Hematopoietic multipotent progenitor cell treated with erythropoietin and hydrocortisone succinate and interleukin-3 and kit ligand, for 17 days (in vitro differentiated cells): ENCODE data around the gene MMP11.

Source experiments
- DNase-seq: peaks from one replicate; pipeline ENCODE4 v3.0.0-alpha.2; 2015; ENCODE audit warnings: low spot score

The MMP11 gene

DNA sequence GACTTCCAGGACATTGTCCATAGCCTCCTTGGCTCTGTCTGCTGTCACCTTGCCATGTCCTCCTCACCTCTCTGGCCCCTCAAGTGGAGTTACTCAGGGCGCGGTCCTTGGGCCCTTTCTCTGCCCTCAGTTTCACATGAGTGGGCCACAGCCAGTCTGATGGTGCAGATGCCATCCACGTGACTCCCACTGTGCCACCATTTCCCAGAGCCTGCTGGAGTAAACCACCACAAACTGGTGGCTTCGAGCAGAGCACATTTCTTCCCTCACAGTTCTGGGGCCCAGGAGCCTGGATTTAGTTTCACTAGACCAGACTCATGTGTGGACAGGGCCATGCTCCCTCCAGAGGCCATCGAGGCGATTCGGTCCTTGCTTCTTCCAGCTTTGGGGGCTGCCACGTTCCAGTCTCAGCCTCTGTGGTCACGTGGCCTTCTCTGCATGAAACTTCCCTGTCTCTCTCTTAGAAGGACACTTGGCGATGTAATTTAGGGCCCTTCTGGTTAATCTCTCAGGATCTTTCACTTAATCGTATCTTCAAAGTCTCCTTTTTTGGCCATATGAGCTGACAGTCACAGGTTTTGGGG is 28.7 kb downstream of the MMP11 start:
- DNase-seq, result no peak

DNA sequence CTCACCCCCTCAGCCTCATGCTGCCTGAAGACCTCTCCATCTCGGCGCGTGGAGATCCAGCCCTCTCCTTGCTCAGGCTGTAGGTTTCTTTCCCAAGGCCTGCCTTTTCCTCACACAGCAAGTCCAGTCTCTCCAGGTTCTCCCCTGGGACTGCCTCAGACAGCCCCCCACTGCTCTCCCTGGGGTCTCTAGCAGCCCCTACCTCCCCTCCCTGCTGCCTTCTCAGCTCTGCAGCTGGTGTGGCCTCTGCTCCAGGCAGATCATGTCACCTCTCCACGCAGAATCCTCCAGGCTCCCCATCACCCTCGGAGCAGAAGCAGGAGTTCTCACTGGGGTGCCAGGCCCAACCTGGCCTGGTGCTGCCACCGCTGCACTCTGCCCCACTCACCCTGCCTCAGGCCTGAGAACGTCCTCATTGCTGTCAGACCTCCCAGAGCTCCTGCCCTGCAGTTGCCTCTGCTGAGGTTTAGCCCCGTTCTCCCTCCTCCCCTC is 29.3 kb downstream of the MMP11 start:
- no peak for DNase-seq

DNA sequence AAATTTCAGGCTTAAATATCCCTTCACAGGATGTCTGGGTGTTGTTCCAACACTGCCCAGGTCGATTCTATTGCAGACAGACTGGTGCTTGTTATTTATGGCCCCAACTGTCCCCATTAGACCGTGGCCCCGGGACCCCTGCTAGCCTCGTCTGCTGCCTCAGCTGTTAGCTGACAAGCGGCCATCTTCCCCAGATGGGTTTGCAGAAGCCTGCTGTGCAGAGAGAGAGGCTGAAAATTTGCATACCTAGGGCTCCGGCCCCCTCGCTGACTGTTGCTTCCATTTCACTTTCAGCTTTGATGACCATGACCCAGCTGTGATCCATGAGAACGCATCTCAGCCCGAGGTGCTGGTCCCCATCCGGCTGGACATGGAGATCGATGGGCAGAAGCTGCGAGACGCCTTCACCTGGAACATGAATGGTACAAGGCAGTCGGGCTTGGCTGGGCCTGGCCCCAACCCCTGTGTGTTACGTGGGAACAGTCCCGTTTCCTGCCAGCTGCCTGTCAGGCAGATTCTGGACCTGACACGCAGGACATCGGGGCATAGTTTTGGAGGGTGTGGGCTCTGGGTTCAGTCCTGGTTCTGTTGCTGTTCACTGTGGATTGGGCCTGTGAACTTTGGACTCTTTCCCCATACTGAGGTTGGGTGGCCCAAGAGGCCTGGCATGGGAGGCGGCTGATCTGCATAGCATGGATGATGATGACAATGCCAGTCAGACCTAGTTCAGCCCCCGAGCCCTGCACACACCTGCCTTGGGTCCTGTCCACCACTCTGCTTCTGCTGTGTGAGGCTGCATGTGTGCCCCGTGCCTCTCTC is 30.6 kb downstream of the MMP11 start:
- no peak for DNase-seq

DNA sequence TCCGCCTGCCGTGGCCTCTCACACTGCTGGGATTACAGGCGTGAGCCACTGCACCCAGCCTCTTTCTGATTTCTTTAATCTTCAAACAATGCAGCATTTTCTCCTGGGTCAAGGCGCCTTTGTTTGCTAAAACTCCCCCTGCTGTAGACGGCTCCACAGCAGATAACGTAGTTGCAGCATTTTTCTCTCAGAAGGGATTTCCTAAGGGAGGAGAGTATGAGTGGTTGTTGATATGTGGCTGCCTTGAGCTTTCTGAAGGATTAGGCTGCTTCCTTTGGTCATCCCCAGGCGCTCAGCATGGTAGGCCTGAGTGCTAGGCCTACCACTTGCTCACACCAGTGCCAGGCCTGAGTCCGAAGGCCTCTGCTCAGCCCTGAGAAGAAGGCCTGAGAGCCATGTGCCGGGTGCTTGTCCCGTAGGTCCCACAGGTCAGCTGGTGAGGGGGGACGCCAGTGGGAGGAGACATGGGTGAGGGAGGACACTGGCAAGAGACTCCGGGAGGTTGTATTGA is 32.2 kb downstream of the MMP11 start:
- DNase-seq, result no peak

DNA sequence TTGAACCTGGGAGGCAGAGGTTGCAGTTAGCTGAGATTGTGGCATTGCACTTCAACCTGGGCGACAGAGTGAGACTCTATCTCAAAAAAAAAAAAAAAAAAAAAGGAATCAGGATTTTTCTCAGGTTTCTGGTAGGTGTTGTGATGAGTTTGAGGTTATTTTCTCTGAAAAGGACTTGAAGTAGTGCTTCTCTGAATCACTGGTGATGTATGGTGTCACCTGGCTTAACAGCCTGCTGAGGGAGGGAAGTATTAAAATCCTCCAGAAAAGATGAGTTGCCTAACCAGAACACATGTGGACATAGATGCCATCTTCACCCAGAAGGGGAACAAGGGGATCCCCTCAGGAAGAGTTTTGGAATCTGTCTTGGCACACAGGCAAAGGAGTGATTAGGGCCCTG is 34.2 kb downstream of the MMP11 start:
- DNase-seq, result no peak

DNA sequence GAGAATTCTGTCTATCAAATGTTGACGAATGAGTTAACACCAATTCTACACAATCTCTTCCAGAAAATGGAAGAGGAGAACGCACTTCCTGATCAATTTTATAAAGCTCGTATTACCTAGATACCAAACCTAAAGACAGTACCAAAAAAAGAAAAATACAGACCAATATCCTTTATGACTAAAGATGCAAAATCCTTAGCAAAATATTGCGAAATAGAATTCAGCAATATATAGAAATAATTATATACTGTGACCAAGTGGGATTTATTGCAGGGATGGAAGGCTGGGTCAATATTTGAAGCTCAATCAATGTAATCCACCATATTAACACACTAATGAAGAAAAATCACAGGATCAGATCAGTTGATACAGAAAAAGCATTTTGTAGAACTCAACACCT is 39.7 kb downstream of the MMP11 start:
- DNase-seq, result no peak

DNA sequence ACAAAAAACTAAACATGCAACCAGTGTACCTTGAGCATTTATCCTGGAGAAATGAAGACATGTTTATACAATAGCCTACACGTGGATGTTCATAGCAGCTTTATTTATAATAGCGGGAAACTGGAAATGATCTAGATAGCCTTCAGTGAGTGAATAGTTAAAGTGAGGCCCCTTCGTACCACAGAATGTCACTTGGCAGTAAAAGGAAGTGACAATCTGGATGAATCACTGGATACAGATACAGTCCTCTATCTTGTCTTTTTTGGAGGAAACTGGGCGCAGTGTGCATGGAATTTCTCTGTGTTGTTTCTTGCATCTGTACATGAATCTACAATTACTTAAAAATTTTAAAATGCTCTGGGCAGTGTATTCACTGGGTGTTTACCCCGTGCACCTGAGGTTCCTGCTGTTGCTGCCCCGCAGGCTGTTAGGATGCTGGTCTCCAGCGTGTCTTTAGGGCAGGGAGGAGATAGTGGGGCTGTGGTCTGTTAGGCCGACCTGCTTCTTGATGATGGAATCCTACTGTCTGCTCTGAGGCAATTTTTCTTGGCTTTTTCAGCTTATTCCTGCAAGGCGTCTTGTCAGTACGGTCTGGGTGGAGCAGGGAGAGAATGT is 43.0 kb downstream of the MMP11 start:
- DNase-seq, result no peak

DNA sequence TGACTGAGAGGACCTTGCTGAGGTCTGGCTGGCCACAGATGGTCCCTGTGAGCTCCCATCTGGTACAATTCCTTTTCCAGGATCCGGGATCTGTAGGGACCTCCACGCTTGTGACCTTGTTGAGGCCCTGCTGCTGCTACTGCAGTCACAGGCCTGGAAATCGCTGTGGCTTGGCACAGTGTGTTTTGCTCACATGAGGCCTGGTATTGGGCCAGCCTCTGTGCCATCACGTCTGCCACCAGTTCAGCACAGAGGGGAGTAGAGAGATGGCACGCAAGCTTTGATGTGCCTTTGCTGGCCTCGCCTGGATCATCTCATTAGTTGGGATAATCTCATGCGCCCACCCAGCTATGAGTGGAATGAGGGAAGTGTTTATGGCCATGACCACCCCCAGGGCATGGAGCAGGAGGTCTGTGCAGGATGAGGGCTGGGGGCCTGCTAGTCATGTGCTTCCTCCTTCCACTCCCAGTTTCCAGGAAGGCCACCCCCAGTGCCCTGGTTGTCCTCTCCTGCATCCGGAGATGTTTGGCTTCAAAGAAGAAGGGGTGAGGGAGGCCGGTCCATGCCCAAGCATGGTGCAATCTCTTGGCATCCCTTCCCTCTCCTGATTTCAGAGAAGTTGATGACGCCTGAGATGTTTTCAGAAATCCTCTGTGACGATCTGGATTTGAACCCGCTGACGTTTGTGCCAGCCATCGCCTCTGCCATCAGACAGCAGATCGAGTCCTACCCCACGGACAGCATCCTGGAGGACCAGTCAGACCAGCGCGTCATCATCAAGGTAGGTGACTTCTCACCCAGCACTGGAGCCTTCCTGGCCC is 43.7 kb downstream of the MMP11 start:
- DNase-seq, result no peak

DNA sequence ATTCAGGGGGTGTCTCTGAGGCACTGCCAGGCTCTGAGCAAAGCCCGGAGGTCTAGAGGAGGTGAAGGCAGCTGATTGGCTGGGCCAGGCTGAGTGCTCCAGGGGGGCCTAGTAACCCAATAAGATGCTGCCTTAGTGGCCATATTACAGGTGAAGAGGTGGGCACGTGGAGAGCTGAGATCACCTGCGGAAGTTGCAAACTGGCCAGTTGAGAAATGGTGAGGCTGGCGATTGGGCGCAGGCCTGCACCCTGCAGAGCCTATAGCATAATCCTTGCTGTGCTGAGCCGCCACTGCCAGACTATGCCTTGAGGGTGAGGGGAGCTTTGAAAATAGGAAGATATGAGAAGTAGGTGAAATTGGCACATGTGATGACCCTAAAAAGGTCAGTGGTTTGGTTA is 44.5 kb downstream of the MMP11 start:
- DNase-seq, result no peak

DNA sequence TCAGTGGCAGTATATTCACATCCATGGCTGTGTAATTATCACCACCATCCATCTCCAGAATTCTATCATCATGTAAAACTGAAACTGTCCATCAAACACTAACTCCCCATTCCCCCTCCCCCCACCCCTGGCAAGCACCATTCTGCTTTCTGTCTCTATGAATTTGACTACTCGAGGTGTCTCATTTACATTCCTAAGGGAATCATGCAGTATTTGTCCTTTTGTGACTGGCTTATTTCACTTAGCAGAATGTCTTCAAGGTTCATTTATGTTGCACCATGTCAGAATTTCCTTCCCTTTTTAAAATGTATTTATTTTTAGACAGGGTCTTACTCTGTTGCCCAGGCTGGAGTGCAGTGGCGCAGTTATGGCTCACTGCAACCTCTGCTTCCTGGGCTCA is 45.9 kb downstream of the MMP11 start:
- DNase-seq, result no peak

DNA sequence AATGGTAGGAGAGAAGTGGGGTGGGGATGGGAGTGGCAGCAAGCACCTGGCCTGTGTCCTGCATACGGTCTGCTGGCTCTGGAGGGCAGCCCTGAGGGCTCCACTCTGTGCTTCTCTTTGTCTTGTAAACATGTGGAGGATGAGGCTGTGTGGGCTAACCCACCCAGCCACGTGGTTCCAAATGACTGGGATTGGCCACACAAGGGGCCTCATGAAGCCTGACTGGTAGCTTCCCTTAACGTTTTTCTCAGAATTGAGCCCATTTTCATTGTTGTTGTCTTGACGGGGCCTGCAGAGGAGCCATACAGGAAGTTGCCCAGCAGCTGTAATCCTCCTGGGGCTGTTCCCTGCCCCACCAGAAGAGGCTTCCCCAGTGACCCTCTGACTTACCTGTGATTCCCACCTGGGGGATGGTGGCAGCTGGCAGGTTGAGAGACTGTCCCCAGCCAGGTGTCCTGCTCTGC is 48.1 kb downstream of the MMP11 start:
- no peak for DNase-seq

DNA sequence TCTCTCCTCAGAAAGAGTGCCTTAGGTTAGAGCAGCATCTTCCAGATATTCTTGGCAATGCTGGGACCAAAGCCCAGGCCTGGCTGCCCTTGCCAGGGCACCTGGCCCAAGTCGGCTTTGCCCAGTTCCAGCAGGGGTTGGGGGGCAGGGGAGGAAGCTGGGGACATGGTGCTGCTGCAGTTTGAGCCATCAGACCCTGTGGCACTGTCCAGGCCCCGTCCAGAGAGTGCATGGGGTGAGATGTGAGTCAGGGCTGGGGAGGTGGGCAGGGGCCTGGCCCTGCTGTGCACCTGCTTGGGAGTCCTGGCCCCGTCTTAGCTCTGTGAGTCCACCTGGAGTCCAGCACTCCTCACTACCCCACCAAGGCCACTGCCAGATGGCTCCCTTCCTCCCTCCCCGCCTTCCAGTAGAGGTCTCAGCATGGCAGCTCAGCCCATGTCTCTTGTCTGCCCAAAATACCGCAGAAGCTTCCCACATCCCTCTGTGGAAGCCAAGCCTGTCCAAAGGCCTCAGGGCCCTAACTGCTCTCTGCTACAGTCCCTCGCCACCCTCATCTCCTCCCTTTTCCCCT is 49.5 kb downstream of the MMP11 start:
- DNase-seq, result no peak

DNA sequence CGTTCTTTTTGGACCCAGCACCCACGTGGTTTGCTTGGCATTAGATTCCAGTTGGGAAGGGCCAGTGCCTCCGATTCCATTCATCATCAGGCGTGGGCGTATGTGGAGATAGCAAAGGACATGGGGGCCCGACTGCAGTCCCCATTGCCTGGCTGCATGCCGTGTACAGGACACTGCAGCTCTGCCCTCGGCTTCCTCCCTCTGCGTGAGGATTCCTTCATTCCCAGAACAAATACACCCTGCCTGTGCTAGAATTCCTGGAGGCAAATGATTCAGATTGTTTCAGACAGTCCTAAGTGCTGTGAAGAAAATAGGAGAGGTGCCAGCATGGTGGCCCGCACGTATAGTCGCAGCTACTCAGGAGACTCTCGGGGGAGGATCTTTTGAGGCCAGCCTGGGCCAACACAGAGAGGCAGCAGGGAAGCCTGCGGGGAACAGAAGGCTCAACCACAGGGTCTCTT is 50.7 kb downstream of the MMP11 start:
- no peak for DNase-seq

DNA sequence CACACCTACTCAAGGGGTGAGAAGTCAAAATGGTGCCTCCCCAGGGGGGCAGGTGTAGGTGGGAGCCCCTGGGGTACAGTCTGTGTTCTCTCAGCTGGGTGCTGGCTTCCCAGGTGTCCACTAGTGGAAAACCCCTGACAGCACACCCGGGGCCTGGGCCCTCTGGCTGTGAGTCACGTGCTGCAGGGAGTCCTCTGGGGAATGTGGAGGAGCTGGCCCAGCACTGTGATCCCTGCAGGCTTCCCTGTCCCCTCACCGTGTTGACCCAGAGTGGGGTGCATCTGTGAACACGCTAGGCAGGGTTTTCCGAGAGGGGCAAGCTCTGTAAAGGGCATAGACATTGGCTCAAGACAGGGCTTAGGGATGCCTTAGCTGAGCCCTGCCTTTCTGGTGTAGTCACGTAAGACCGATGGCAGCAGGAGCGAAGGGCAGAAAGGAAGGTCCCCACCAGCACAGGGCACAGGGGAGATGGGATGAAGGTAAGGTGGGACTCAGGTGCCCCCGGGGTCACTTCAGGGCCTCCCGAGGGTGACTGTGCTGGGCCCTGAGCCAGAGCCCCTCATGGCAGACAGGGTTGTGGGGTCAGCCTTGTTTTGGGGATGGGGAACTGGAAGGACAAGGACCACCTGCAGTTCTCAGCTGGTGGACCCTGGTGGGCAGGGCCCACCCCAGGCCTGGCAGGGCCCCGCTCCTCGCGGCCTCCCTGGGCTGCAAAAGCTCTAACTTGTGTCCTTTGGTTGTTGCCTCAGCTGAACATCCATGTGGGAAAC is 52.0 kb downstream of the MMP11 start:
- DNase-seq, result no peak

DNA sequence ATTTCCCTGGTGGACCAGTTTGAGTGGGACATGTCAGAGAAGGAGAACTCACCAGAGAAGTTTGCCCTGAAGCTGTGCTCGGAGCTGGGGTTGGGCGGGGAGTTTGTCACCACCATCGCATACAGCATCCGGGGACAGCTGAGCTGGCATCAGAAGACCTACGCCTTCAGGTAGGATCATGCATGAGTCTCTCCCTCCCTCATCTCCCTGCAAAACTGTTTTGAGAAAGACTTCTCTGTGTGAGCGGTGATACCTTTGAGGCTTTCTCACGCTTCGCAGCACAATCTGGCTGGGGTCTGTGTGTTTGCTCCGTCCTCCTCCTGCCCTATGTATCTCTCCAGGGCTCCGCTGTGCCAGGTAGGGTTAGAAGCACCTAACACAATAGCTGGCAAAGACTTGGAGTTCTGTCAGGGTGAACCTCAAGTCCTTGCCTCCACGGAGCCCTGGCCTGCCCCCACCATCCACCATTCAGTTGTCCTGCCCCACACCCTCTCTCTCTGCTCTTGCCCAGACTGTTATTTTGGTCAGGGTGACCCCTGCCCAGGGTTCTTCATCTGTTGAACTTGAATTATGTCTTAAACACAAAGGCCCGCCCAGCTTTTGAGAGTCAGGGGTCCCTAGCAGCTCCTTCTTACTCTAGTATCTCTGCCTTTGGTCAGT is 52.7 kb downstream of the MMP11 start:
- no peak for DNase-seq

DNA sequence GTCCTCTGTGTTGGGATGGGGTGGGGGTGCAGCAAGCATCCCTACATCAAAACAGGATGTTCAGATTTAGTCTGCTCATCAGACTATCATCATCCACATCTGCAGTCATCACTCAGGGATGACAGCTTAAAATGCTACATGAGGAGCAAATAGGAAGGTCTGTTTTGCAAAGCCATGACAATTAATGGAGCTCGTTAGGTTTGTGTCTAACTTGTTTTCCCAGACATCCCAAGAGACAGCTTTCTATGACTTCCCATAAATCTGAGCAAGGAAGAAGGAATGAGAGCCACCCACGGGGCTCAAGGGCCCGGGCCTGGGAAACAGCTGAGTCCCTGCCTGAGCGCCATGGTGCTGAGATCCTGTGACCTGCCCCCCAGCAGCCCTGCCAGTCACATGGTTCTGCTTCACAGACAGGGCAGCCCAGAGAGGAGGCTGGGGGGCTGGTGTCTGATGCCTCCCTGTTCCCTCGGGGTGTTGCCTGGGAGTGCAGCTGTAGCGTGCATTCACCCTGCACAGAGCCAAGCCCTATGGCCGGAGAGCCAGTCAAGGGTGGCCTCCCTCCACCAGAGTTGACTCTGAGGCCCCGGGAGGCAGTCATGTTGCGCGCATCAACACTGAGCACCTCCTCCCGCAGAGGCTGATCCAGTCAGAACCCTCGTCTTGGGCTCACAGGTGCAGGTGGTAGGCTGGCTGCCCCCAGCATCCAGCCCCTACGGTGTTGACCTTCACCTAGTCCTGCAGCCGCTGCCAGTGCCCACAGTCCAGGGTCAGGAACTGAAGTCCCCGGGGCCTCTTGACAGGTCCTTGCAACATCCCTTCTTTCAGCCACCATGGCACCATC is 54.1 kb downstream of the MMP11 start:
- DNase-seq, result no peak

DNA sequence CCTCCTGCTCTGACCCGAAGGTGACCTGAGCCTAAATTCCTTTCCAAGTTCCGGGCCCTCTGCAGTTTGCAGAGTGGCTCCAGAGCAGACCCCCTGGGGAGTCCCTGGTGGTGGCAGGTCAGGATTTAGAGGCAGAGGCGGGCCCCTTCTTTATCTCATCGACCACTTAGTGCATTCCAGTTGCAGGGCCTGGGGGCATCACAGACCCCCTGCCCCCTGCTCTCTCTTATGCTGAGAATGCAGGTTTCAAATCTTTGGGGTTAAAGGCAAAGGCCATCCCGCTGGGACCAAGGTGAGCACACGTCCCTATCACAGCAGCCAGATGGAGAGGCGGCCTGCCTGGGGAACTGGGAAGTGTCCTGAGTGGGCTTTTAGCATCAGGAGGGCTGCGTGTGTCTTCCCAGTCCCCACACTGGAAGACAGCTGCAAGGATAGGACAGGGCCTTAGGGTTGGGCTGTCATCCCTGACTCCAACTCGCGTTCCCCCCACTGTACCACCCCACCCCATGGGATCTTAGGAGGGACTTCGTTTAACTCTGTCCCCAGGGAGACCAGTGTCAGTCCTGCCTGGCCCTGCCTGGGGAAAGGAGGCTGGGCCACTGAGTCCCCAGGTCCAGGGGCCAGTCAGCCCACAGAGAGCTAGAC is 54.8 kb downstream of the MMP11 start:
- DNase-seq, result no peak

DNA sequence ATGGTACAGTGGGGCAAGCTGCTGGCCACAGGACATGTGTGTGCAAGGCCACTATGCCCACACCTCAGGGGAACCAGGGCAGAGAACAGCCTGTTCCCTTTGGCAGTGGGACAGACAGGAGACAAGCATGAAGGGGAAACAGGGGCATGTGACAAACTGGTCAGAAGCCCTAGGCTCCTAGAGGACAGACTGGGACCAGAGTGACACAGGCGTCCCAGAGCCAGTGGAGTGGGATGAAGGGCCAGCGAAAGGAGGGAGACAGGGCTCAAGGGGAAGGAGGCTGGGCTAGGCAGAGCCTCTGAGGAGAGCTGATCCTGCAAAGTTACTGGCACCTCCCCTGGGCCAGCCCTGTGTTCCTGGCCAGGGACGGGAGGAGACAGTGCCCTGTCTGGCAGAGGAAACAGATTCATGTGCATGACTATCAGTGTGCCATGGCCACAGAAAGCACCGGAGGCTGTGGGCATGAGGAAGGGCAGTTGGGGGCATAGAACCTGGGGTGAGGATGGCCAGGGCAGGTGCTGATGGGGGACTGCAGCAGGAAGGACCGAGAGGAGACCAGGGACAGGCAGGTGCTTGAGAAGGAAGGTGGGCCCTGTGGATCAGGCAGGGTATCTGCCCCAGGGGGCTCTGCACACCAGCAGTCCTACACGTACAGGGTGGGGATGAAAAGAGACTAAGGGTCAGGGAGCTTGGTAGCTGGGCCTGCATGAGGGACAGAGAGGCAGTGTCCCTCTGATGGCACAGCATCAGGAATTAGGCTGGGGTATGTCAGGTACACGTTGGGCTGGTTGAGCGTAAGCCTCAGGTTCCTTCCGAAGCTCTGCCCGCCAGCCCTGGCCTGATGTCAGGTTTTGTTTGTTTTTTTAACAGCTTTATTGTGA is 56.4 kb downstream of the MMP11 start:
- DNase-seq, result no peak
